GM12873 (cell line): Measurements from ENCODE around the gene SLC35E1.

Experiments
- TF ChIP-seq, protein P1 (sequence below): IDR thresholded peaks from 2 replicates; pipeline ENCODE4 v1.5.1; 2012; ENCODE audit warnings: low read depth, mild to moderate bottlenecking, moderate library complexity, low read length, control low read depth; ENCODE audit not compliant: insufficient read depth; ENCODE audit errors: missing control alignments

SLC35E1 gene

DNA sequence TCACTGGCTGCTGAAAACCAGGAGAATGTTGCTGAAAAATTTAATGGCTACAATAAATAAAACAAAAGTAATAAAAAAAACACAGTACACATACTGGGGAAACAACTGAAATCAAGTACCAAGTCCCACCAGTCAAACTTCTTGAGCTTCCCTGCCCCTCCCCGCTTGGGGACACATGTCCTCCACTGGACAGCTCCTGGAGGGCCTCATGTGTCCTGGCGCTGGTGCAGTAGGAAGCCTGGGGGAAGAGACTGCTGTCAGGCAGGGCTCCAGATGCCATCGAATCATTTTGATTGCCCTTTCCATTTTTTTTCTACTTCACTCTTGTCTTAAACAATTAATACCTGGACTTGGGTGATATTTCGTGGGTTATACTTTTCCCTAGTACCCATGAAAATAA lies 26.6 kb upstream of the SLC35E1 start:
- TF ChIP-seq, protein P1, sequence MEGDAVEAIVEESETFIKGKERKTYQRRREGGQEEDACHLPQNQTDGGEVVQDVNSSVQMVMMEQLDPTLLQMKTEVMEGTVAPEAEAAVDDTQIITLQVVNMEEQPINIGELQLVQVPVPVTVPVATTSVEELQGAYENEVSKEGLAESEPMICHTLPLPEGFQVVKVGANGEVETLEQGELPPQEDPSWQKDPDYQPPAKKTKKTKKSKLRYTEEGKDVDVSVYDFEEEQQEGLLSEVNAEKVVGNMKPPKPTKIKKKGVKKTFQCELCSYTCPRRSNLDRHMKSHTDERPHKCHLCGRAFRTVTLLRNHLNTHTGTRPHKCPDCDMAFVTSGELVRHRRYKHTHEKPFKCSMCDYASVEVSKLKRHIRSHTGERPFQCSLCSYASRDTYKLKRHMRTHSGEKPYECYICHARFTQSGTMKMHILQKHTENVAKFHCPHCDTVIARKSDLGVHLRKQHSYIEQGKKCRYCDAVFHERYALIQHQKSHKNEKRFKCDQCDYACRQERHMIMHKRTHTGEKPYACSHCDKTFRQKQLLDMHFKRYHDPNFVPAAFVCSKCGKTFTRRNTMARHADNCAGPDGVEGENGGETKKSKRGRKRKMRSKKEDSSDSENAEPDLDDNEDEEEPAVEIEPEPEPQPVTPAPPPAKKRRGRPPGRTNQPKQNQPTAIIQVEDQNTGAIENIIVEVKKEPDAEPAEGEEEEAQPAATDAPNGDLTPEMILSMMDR, result no peak

DNA sequence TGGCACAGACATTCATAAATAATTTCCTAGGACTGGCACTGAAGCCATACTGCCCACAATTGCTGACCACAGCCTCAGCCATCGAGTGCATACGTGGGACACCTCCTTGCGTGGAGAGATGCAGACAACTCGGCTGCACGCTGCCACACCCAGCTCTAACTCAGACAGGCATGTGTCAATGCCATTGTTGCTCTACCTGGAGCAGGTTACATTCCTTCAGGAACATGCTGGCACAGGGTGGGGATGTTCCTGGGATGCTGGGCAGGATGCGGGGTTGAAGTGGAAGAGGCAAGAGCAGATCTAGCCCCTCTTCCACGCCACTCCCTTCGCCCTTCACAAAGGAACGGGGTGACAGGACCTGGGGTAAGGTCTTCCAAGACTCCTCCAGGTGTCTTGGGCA lies 24.2 kb upstream of the SLC35E1 start:
- TF ChIP-seq, protein P1, result no peak

DNA sequence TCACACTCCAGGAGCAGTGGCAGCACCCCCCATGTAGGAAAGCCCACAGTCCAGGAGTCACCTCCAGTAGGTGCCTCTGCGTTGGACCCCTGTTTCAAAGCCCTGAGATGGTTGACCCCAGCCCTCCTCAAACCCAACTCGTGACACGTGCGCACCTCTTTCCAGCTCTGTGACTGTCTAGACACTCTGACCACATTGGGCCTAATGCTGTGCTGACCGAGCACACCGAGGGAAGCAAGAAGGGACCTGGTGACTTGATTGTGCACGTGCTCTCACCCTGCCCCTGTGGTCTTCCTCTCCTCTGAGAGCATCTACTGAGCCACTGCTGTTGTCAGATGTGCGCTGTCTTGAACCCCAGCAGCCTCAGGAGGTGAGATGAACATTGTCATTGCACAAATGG lies 22.9 kb upstream of the SLC35E1 start:
- TF ChIP-seq, protein P1, result no peak

DNA sequence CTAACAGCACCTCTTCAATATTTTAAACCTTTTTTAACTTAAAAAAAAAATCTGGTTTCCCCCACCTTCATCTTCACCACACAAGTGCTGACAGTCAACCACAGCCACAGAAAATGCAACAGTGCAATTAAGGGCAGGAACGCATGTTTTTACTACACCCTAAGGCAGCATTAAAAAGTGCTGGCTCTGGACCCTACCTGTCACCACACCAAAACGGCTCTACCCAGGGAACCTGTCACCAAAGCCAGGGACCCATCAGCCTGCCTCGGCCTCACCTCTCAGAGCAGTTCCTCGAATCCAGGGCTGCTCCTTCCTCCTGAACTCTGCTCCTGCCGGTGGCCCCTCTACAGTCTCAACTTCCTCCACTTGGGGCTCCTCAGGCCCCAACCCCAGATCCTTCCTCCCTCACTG lies 22.5 kb upstream of the SLC35E1 start:
- TF ChIP-seq, protein P1, result no peak

DNA sequence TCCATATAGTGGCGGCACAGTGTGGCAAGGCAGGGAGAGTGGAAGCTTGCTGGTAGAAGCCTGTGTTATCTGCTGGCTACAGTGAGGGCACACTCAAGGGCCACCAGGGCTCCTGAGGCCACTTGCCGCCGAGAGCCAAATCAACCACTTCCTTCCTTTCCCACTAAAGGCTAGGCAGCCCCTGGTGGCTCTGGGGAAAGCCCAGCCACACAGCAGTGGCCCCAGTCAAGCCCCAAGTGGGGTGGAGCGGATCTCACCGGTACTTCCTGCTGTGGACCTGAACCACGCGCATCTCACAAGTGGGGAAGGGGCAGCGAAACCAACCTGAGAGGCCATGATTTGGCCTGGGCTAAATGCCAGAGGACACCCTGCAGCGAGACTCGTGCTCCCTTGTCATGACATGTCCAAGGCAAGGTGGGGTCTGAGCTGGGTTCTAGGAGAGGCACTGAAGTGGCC lies 21.9 kb upstream of the SLC35E1 start:
- TF ChIP-seq, protein P1, result no peak

DNA sequence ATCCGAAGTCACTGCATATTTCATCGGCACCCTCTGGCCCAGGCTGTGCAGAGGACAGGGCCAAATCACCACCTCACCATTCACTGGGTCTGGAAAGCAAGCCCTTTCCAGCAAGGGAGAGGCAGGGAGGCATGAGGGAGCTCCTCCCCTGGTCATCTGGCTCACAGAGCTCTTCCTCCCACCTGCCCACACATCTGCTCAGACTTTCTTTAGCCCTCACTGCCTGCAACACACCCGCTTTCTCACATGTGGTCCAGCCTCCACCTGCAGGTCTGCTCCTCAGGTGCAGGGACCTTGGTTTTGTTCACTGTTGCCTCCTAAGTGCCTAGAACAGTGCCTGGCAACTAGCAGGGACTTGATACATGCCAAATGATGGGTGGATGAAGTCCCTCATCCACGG lies 21.0 kb upstream of the SLC35E1 start:
- TF ChIP-seq, protein P1, result no peak

DNA sequence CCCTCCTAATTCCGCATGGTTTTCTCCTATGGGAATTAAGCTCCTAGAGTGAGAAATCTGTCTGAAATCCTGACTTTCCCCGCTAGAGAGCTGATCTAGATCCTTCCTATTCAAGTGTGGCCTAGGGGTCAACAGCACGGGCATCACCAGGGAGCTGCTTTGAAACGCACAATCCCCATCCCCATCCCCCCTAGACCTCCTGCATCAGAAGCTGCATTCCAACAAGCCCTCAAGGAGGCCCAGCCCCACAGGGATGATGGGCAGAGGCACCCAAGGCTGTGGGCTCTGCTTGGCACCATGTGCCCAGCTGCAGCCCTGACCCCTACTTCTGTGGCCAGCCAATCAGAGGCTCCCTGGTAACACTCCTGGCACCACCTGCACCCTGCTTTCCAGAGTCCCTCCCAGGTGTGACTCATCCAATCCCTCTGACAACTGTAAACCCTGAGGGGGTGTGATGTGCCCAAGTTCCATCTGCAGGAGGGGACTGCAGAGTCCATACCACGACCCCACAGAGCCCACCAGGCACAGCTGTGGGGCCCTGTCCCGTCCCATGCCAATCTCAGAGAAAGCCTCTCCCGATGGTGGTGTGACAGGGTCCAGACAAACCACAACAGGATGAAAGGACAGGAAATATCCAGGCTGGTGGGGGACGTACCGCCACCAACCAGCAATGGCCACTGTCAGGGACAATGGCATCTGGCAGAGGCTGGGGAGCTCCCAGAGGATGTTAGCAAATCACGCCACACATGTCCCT lies 19.8 kb upstream of the SLC35E1 start:
- TF ChIP-seq, protein P1, result no peak
